ENCODE measurements around the gene TMPRSS15. TPM values are rescaled to one million over a fixed set of nuclear protein-coding genes. Genes with fewer than 3 reads are reported as not detected.

Gene TMPRSS15
- total RNA-seq, 1 experiment from 2014 or later: not detected

- TF ChIP-seq FOXJ3 (CRISPR knock-in tag; IDR thresholded peaks at IDR 0.05; ENCODE audit: borderline replicate concordance) (no peak), NR3C1 (CRISPR knock-in tag; conservative IDR thresholded peaks at IDR 0.05; ENCODE audit: low read depth) (no peak), JUN (CRISPR knock-in tag; IDR thresholded peaks at IDR 0.05) (no peak)
Observed at GRCh38 chr21:18273400-18273799, 130.2 kb downstream of the TMPRSS15 start (continued).

GRCh38 chr21:18269856-18270255 lies 133.7 kb downstream of the TMPRSS15 start:
- Mint-ChIP-seq H3K4me1 (no peaks in the 10 kb centered on the region), H3K9me3 (peaks cover 23% of the 10 kb centered on the region), H3K27me3 (ENCODE audit: low read depth) (no peaks in the 10 kb centered on the region), H3K36me3 (peaks cover 9% of the 10 kb centered on the region), H3K27ac (no peak overlapping the region), H3K4me3 (no peak overlapping the region)
- TF ChIP-seq ZNF263 (CRISPR knock-in tag; IDR thresholded peaks at IDR 0.05; ENCODE audit: low read depth): no peak
- TF ChIP-seq HMGA2 (CRISPR knock-in tag; IDR thresholded peaks at IDR 0.05): peak; percentile 21; the same call in 1 of the 2 replicates
- no peak for ATAC-seq
- no peak for DNase-seq (ENCODE audit: low spot score)
- CTCF ChIA-PET: no interaction called here
- POLR2A ChIA-PET: no interaction called here

- ChIA-PET CTCF (no interaction called here), POLR2A (no interaction called here)
- no peak for ATAC-seq
- Mint-ChIP-seq H3K4me3 (no peak overlapping the region), H3K27me3 (ENCODE audit: low read depth) (no peaks in the 10 kb centered on the region), H3K4me1 (no peaks in the 10 kb centered on the region), H3K27ac (no peak overlapping the region), H3K36me3 (peaks cover 9% of the 10 kb centered on the region), H3K9me3 (peaks cover 23% of the 10 kb centered on the region)
- DNase-seq (ENCODE audit: low spot score): no peak
- TF ChIP-seq E2F4 (CRISPR knock-in tag; IDR thresholded peaks at IDR 0.05; ENCODE audit: borderline replicate concordance, low read depth): no peak
- TF ChIP-seq IRF1 (CRISPR knock-in tag; IDR thresholded peaks at IDR 0.05): no peak
- TF ChIP-seq ZNF671 (CRISPR knock-in tag; IDR thresholded peaks at IDR 0.05): no peak
Observed at GRCh38 chr21:18268906-18269305, 134.7 kb downstream of the TMPRSS15 start.

GRCh38 chr21:18267496-18267895 lies 136.1 kb downstream of the TMPRSS15 start:
- DNase-seq (ENCODE audit: low spot score): no peak
- POLR2A ChIA-PET: no interaction called here
- H3K36me3 Mint-ChIP-seq: peaks cover 9% of the 10 kb centered on the region
- TF ChIP-seq RORB (CRISPR knock-in tag; IDR thresholded peaks at IDR 0.05): no peak
- no peak for TF ChIP-seq NR1H2 (CRISPR knock-in tag; IDR thresholded peaks at IDR 0.05)
- no peak for TF ChIP-seq CTCF (IDR thresholded peaks at IDR 0.05)
- TF ChIP-seq, protein P1, sequence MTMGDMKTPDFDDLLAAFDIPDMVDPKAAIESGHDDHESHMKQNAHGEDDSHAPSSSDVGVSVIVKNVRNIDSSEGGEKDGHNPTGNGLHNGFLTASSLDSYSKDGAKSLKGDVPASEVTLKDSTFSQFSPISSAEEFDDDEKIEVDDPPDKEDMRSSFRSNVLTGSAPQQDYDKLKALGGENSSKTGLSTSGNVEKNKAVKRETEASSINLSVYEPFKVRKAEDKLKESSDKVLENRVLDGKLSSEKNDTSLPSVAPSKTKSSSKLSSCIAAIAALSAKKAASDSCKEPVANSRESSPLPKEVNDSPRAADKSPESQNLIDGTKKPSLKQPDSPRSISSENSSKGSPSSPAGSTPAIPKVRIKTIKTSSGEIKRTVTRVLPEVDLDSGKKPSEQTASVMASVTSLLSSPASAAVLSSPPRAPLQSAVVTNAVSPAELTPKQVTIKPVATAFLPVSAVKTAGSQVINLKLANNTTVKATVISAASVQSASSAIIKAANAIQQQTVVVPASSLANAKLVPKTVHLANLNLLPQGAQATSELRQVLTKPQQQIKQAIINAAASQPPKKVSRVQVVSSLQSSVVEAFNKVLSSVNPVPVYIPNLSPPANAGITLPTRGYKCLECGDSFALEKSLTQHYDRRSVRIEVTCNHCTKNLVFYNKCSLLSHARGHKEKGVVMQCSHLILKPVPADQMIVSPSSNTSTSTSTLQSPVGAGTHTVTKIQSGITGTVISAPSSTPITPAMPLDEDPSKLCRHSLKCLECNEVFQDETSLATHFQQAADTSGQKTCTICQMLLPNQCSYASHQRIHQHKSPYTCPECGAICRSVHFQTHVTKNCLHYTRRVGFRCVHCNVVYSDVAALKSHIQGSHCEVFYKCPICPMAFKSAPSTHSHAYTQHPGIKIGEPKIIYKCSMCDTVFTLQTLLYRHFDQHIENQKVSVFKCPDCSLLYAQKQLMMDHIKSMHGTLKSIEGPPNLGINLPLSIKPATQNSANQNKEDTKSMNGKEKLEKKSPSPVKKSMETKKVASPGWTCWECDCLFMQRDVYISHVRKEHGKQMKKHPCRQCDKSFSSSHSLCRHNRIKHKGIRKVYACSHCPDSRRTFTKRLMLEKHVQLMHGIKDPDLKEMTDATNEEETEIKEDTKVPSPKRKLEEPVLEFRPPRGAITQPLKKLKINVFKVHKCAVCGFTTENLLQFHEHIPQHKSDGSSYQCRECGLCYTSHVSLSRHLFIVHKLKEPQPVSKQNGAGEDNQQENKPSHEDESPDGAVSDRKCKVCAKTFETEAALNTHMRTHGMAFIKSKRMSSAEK (CRISPR knock-in tag; IDR thresholded peaks at IDR 0.05; ENCODE audit: borderline replicate concordance): no peak
- no peak for TF ChIP-seq FOXK1 (CRISPR knock-in tag; IDR thresholded peaks at IDR 0.05)
- no peak for TF ChIP-seq SMAD4 (CRISPR knock-in tag; IDR thresholded peaks at IDR 0.05)
- TF ChIP-seq ZNF281 (CRISPR knock-in tag; IDR thresholded peaks at IDR 0.05): no peak
- TF ChIP-seq, protein P2, sequence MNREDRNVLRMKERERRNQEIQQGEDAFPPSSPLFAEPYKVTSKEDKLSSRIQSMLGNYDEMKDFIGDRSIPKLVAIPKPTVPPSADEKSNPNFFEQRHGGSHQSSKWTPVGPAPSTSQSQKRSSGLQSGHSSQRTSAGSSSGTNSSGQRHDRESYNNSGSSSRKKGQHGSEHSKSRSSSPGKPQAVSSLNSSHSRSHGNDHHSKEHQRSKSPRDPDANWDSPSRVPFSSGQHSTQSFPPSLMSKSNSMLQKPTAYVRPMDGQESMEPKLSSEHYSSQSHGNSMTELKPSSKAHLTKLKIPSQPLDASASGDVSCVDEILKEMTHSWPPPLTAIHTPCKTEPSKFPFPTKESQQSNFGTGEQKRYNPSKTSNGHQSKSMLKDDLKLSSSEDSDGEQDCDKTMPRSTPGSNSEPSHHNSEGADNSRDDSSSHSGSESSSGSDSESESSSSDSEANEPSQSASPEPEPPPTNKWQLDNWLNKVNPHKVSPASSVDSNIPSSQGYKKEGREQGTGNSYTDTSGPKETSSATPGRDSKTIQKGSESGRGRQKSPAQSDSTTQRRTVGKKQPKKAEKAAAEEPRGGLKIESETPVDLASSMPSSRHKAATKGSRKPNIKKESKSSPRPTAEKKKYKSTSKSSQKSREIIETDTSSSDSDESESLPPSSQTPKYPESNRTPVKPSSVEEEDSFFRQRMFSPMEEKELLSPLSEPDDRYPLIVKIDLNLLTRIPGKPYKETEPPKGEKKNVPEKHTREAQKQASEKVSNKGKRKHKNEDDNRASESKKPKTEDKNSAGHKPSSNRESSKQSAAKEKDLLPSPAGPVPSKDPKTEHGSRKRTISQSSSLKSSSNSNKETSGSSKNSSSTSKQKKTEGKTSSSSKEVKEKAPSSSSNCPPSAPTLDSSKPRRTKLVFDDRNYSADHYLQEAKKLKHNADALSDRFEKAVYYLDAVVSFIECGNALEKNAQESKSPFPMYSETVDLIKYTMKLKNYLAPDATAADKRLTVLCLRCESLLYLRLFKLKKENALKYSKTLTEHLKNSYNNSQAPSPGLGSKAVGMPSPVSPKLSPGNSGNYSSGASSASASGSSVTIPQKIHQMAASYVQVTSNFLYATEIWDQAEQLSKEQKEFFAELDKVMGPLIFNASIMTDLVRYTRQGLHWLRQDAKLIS (CRISPR knock-in tag; IDR thresholded peaks at IDR 0.05; ENCODE audit: borderline replicate concordance): no peak
- TF ChIP-seq SOX15 (CRISPR knock-in tag; IDR thresholded peaks at IDR 0.05): no peak

More at GRCh38 chr21:18267496-18267895, 136.1 kb downstream of the TMPRSS15 start:
- H3K27ac Mint-ChIP-seq: no peak overlapping the region
- CTCF ChIA-PET: no interaction called here
- no peaks in the 10 kb centered on the region for H3K4me1 Mint-ChIP-seq
- peaks cover 23% of the 10 kb centered on the region for H3K9me3 Mint-ChIP-seq
- no peak overlapping the region for H3K4me3 Mint-ChIP-seq
- H3K27me3 Mint-ChIP-seq (ENCODE audit: low read depth): no peaks in the 10 kb centered on the region
- no peak for ATAC-seq

All from WTC11 (cell line).